Measurements from ENCODE around the gene GLRX.

DNA sequence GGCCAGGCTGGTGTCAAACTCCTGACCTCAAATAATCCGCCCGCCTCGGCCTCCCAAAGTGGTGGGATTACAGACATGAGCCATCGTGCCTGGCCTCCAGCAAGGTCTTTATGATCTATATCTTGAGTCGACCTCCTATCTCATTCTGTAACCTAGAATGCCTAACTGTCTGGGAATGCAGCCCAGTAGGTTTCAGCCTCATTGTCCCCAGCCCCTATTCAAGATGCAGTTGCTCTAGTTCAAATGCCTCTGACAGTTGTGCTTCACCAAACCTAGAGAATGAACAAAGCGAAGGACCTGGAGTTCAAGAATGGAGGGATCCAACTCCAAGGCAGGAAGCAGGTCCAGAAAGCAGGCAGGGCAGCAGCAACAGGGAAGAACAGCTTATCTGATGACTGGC, 30.8 kb downstream of the GLRX start:
- TF ChIP-seq CTCF (conservative IDR thresholded peaks at IDR 0.05; ENCODE audit: low read length) (no peak), EZH2phosphoT487 (IDR thresholded peaks at IDR 0.05; ENCODE audit: borderline replicate concordance, low read depth, low read length) (no peak)
